GM12878 (cell line): Measurements from ENCODE around the gene GPR137B. TPM values are rescaled to one million over a fixed set of nuclear protein-coding genes. Genes with fewer than 3 reads are reported as not detected.
A peak's percentile ranks its signal among the peaks of the same experiment; 100 is the strongest.

Experiments
- CEBPB ChIP-seq, 2 experiments: fragments of 150-350 bp in 1 of 2; IDR thresholded peaks; 2 replicates each; pipeline ENCODE4 v1.6.1; 2012 to 2014; ENCODE audit warnings: low read depth in 2 of 2, low read length in 2 of 2, borderline replicate concordance in 1 of 2, inconsistent platforms in 1 of 2
- CREB1 ChIP-seq: IDR thresholded peaks from 2 replicates; pipeline ENCODE4 v1.6.1; 2012; ENCODE audit warnings: low read depth, mild to moderate bottlenecking, inconsistent platforms
- CREM ChIP-seq: IDR thresholded peaks from 2 replicates; pipeline ENCODE4 v1.6.1; 2014; ENCODE audit warnings: antibody characterized with exemption, low read depth
- EZH2 ChIP-seq: IDR thresholded peaks from 2 replicates; pipeline ENCODE4 v1.6.1; 2012; ENCODE audit warnings: low read depth, mild to moderate bottlenecking, control low read depth, inconsistent platforms, low read length, borderline replicate concordance; ENCODE audit not compliant: control insufficient read depth
- HDAC2 ChIP-seq: fragments of 200-600 bp; sonication (generic); IDR thresholded peaks from 2 replicates; pipeline ENCODE4 v1.6.1; 2017
- JUNB ChIP-seq: IDR thresholded peaks from 2 replicates; pipeline ENCODE4 v1.6.1; 2016; ENCODE audit warnings: antibody characterized with exemption, mild to moderate bottlenecking
- PBX3 ChIP-seq: IDR thresholded peaks from 2 replicates; pipeline ENCODE4 v1.6.1; 2011; ENCODE audit warnings: mild to moderate bottlenecking, low read depth, low read length, moderate library complexity; ENCODE audit not compliant: insufficient replicate concordance
- POLR2AphosphoS2 ChIP-seq: IDR thresholded peaks from 2 replicates; pipeline ENCODE4 v1.6.1; 2011; ENCODE audit warnings: low read depth, mild to moderate bottlenecking, low read length, improper control_type of control experiment, moderate library complexity
- RAD21 ChIP-seq: IDR thresholded peaks from 2 replicates; pipeline ENCODE4 v1.6.1; 2011; ENCODE audit warnings: mild to moderate bottlenecking, low read depth, low read length, moderate library complexity; ENCODE audit not compliant: insufficient read depth
- RCOR1 ChIP-seq: conservative IDR thresholded peaks from 2 replicates; pipeline ENCODE4 v1.6.1; 2012; ENCODE audit warnings: low read depth, low read length, improper control_type of control experiment
- REST ChIP-seq: IDR thresholded peaks from 2 replicates; pipeline ENCODE4 v1.6.1; 2012; ENCODE audit warnings: mild to moderate bottlenecking, low read depth, low read length
- RUNX3 ChIP-seq: IDR thresholded peaks from 2 replicates; pipeline ENCODE4 v1.6.1; 2012; ENCODE audit warnings: low read length, inconsistent platforms
- SIX5 ChIP-seq: IDR thresholded peaks from 2 replicates; pipeline ENCODE4 v1.6.1; 2011; ENCODE audit warnings: mild to moderate bottlenecking, low read depth, low read length, moderate library complexity; ENCODE audit not compliant: severe bottlenecking
- SKIL ChIP-seq: fragments of 450-650 bp; IDR thresholded peaks from 2 replicates; pipeline ENCODE4 v1.6.1; 2017; ENCODE audit warnings: mild to moderate bottlenecking, low read depth, inconsistent platforms; ENCODE audit not compliant: poor library complexity, severe bottlenecking
- TARDBP ChIP-seq: IDR thresholded peaks from 2 replicates; pipeline ENCODE4 v1.6.1; 2016; ENCODE audit warnings: borderline replicate concordance
- TCF7 ChIP-seq: IDR thresholded peaks from 2 replicates; pipeline ENCODE4 v1.6.1; 2014; ENCODE audit warnings: antibody characterized with exemption, borderline replicate concordance
- YY1 ChIP-seq: IDR thresholded peaks from 2 replicates; pipeline ENCODE4 v1.6.1; 2011; ENCODE audit warnings: low read depth, mild to moderate bottlenecking, low read length
- ZNF592 ChIP-seq: fragments of 450-650 bp; IDR thresholded peaks from 2 replicates; pipeline ENCODE4 v1.6.1; 2017; ENCODE audit warnings: mild to moderate bottlenecking, moderate library complexity
- polyA plus RNA-seq, 11 experiments: library from polyadenylated mRNA; depleted of rRNA in 4 of 11; unstranded in 6 of 11; stranded (reverse) in 5 of 11; fragments of >200 nt; fragmentation: Nextera tagmentation in 4 of 11; fragmentation: Illumina TruSeq in 1 of 11; extraction: Ambion mirVana in 4 of 11; extraction: Trizol in 1 of 11; gene quantifications; 1 replicate in 1 of 11; 2 replicates in 10 of 11; pipeline versions ENCODE4 v1.2.1 to v1.2.3, GENCODE V29; 2011 to 2016; ENCODE audit warnings: inconsistent platforms in 2 of 11, missing spikeins in 2 of 11, low read depth in 1 of 11
- total RNA-seq, 4 experiments: library from RNA; depleted of rRNA in 3 of 4; stranded (reverse); fragments of >200 nt in 3 of 4; fragmentation: Illumina TruSeq in 1 of 4; extraction: Trizol in 1 of 4; gene quantifications; 2 replicates each; pipeline versions ENCODE4 v1.2.1 to v1.2.3, GENCODE V29; 2013 to 2021

GPR137B gene
- total and polyA plus RNA-seq, 10 of the 15 experiments (the other 5 are each of a cell fraction or from before 2014, with no cell fraction given), result 5.4 to 20.8 (median 12.5) TPM

GRCh38 chr1:236156512-236157208, 14.3 kb downstream of the GPR137B start (continued):
- TF ChIP-seq REST, result no peak
- no peak for TF ChIP-seq HDAC2
- TF ChIP-seq JUNB, result peak; percentile 51; the same call in 1 of the 2 replicates
- TF ChIP-seq RAD21, result 0 out of 2 replicates have a peak, but pooled peaks have one; percentile 4
- TF ChIP-seq ZNF592, result peak; percentile 90; the same call in 1 of the 2 replicates
- TF ChIP-seq CREB1, result peak; percentile 86
- TF ChIP-seq POLR2AphosphoS2, result peak; percentile 66; the same call in 1 of the 2 replicates
- TF ChIP-seq EZH2, result 0 out of 2 replicates have a peak, but pooled peaks have one; percentile 43
- TF ChIP-seq YY1, result no peak
- peak; percentile 87 for TF ChIP-seq CREM
- 0 out of 2 replicates have a peak, but pooled peaks have one; percentile 36 for TF ChIP-seq TARDBP
- TF ChIP-seq RCOR1, result peak; percentile 95; the same call in 1 of the 2 replicates
- peak; percentile 98 for TF ChIP-seq RUNX3
- no peak for TF ChIP-seq CEBPB (IDR thresholded peaks at IDR 0.05; ENCODE audit: borderline replicate concordance in 1 of 2, low read depth in 2 of 2, low read length in 2 of 2)
- peak; percentile 67 for TF ChIP-seq PBX3
- TF ChIP-seq SKIL, result peak; percentile 92
- TF ChIP-seq TCF7, result no peak
- TF ChIP-seq SIX5, result no peak
